Choroid plexus epithelial cell (primary cell): ENCODE measurements around the gene CAMK1D.
A peak's percentile ranks its signal among the peaks of the same experiment; 100 is the strongest.

Experiments
- DNase-seq: peaks from one replicate; pipeline ENCODE4 v3.0.0-alpha.2; 2010; ENCODE audit warnings: low read depth
- H3K4me3 ChIP-seq: 2 replicates; pipeline ENCODE4 v1.5.1; 2011; ENCODE audit warnings: low read depth, mild to moderate bottlenecking, control low read depth, low read length, moderate library complexity
- TF ChIP-seq, protein P1 (sequence below): conservative IDR thresholded peaks from 2 replicates; pipeline ENCODE4 v1.5.1; 2011; ENCODE audit warnings: low read depth, mild to moderate bottlenecking, control low read depth, inconsistent platforms, low read length, moderate library complexity

CAMK1D gene

DNA sequence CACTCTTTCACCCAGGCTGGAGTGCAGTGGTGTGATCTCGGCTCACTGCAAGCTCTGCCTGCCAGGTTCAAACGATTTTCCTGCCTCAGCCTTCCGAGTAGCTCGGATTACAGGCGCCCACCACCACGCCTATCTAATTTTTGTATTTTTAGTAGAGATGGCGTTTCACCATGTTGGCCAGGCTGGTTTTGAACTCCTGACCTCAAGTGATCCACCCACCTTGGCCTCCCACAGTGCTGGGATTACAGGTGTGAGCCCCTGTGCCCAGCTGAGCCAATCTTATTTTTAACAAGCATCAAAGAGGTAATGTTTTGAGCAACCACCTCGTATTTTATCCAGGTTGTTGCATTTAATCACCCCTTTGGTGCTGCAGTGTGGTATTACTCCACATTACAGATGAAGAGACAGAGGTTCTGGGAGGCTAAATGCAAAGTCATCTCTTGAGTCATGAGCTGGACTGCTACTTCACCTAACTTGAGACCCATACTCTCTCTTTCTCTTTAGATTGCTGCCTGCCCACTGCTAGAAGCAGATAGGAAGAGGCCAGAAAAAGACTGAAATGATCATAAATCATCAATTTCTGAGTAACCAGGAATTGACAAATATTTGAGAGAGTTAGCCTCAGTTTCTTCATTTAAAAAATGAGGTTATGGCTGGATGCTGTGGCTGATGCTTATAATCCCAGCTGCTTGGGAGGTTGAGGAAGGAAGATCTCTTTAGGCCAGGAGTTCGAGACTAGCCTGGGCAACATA is 116.2 kb downstream of the CAMK1D start:
- H3K4me3 ChIP-seq: no peak overlapping the region
- TF ChIP-seq, protein P1, sequence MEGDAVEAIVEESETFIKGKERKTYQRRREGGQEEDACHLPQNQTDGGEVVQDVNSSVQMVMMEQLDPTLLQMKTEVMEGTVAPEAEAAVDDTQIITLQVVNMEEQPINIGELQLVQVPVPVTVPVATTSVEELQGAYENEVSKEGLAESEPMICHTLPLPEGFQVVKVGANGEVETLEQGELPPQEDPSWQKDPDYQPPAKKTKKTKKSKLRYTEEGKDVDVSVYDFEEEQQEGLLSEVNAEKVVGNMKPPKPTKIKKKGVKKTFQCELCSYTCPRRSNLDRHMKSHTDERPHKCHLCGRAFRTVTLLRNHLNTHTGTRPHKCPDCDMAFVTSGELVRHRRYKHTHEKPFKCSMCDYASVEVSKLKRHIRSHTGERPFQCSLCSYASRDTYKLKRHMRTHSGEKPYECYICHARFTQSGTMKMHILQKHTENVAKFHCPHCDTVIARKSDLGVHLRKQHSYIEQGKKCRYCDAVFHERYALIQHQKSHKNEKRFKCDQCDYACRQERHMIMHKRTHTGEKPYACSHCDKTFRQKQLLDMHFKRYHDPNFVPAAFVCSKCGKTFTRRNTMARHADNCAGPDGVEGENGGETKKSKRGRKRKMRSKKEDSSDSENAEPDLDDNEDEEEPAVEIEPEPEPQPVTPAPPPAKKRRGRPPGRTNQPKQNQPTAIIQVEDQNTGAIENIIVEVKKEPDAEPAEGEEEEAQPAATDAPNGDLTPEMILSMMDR: no peak
- DNase-seq: peak; percentile 22

DNA sequence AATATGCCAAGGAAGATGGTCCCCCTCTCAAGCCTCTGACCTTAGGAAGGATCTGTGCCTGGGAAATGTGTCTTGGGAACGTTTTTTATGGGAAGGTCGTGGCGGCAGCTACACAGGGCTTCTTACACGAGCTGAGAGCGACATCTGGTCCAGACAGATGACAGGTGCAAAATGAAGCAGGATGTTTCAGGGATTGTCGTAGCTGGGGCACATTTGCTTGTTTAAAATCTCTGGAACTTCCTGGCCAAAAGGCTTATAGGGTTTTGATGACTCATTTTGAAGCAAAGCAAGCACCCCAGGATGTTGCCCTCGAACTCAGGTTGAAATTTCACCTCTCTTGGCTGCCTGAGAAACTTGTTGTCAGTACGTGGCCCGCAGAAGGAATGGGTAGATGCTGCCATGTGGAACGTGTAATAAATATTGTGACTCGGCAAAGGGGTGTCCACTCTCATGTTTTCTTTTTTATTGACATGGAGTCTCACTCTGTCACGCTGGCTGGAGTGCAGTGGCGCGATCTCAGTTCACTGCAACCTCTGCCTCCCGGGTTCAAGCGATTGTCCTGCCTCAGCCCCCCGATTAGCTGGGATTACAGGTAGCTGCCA is 117.5 kb downstream of the CAMK1D start:
- TF ChIP-seq, protein P1: no peak
- peak; percentile 62 for DNase-seq
- no peak overlapping the region for H3K4me3 ChIP-seq

DNA sequence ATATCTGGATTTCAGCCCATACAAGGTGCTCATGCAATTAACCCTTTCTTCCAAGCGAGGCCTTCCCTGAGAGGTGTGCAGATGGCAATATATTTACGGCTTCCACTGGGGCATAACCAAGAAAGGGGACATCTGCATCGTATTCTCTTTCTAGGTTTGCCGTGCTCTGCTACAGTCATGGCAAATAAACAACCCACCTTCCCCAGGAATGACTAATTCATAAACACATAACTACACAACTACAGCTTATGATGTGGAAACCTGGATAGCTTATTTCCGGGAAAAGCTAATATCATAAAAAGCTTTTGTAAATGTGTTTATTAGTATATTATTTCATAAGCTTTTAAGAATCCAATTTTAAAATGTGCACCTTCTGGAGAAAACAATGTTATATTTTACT is 120.0 kb downstream of the CAMK1D start:
- DNase-seq: no peak
- H3K4me3 ChIP-seq: no peak overlapping the region
- TF ChIP-seq, protein P1: no peak

DNA sequence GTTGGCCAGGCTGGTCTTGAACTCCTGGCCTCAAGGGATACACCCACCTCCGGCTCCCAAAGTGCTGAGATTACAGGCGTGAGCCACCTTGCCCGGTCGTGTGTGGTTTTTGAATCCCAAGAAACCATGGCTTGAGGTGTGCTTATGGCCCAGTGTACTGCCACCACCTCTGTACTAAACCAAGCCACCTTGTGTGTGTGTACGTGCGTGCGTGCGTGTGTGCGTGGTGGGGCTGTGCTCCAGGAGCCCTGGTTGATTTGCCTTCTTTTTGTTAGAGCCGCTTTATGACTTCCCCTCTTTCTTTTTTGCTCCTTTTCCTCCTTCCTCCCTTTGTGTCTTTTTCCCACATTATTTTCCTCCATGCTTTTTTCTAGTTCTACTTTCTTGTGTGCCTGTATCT is 121.4 kb downstream of the CAMK1D start:
- H3K4me3 ChIP-seq: no peak overlapping the region

DNA sequence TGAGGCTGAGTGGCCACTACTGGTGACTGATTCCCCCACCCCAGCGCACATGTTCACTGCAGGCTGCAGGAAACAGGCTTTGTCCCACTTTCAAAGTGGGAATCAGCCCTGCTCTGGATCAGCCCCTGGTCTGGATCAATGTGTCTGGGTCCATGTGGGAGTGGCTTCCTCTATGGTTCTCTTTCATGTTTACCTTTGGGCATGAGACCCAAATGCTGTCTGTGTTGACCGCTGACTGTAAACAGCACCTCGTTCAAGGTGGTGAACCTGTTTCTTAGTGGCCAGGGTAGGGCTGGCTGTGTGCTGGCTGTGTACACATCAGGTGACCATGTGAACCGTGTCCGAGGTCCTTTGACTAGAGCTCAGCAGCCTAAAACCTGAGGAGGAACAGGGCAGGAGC is 121.8 kb downstream of the CAMK1D start:
- no peak for DNase-seq
- TF ChIP-seq, protein P1: no peak
- H3K4me3 ChIP-seq: no peak overlapping the region

More for the DNA sequence above, 121.4 kb downstream of the CAMK1D start:
- DNase-seq: no peak
- TF ChIP-seq, protein P1: no peak

DNA sequence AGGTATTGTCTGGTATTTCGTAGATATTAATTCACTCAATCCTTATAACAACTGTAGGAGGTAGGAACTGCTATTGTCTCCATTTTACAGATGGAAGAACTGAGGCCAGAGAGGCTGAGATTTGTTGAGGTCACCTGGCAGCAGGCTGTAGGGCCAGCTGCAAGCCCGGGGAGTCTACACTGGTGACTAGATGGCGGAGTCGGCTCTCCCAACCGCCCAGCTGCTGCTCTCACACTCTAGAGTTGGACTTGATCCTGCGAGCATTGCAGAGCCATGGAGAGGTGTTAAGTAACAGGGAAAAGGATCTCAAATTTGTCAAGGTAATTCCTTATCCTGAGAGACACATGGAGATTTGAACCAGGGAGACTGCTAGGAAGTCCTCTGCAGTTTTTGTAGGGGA is 124.1 kb downstream of the CAMK1D start:
- TF ChIP-seq, protein P1: no peak
- no peak overlapping the region for H3K4me3 ChIP-seq
- no peak for DNase-seq
